ENCODE results near the gene NAV3. TPM values are rescaled to one million over a fixed set of nuclear protein-coding genes. Genes with fewer than 3 reads are reported as not detected.

The NAV3 gene
- total RNA-seq, 2 donors from 2014 or later, result not detected

- Mint-ChIP-seq H3K36me3 (ENCODE audit: insufficient read depth in 2 of 2) (no peaks in the 10 kb centered on the region), H3K4me3 (no peak overlapping the region), H3K4me1 (ENCODE audit: low read depth) (no peaks in the 10 kb centered on the region), H3K27ac (no peak overlapping the region), H3K27me3 (ENCODE audit: low read depth) (no peaks in the 10 kb centered on the region), H3K9me3 (peaks cover 0 to 3% of the 10 kb centered on the region in 2 donors)
- no peak for ATAC-seq (replicated peaks in 1 of 2)
- DNase-seq, result no peak
These were observed 355.0 kb downstream of the NAV3 start for GRCh38 chr12:78185651-78186050.

GRCh38 chr12:78186670-78187069, 356.0 kb downstream of the NAV3 start:
- Mint-ChIP-seq H3K27ac (no peak overlapping the region), H3K27me3 (ENCODE audit: low read depth) (no peaks in the 10 kb centered on the region), H3K36me3 (ENCODE audit: insufficient read depth in 2 of 2) (no peaks in the 10 kb centered on the region), H3K4me3 (no peak overlapping the region), H3K9me3 (peaks cover 0 to 3% of the 10 kb centered on the region in 2 donors), H3K4me1 (ENCODE audit: low read depth) (no peaks in the 10 kb centered on the region)
- no peak for ATAC-seq (replicated peaks in 1 of 2)
- DNase-seq, result no peak

- H3K27me3 Mint-ChIP-seq (ENCODE audit: low read depth), result no peaks in the 10 kb centered on the region
- no peaks in the 10 kb centered on the region for H3K4me1 Mint-ChIP-seq (ENCODE audit: low read depth)
- H3K27ac Mint-ChIP-seq, result no peak overlapping the region
- DNase-seq (no peak), ATAC-seq (replicated peaks in 1 of 2) (no peak)
- H3K9me3 Mint-ChIP-seq, result peaks cover 0 to 3% of the 10 kb centered on the region in 2 donors
- H3K4me3 Mint-ChIP-seq, result no peak overlapping the region
- H3K36me3 Mint-ChIP-seq (ENCODE audit: insufficient read depth in 2 of 2), result no peaks in the 10 kb centered on the region
These were observed 357.0 kb downstream of the NAV3 start for GRCh38 chr12:78187741-78188140.

- no peak for DNase-seq
- no peaks in the 10 kb centered on the region for H3K4me1 Mint-ChIP-seq (ENCODE audit: low read depth)
- ATAC-seq (replicated peaks in 1 of 2), result no peak
- no peaks in the 10 kb centered on the region for H3K36me3 Mint-ChIP-seq (ENCODE audit: insufficient read depth in 2 of 2)
- H3K27ac Mint-ChIP-seq, result no peak overlapping the region
- peaks cover 3 to 5% of the 10 kb centered on the region in 2 donors for H3K9me3 Mint-ChIP-seq
- H3K27me3 Mint-ChIP-seq (ENCODE audit: low read depth), result no peaks in the 10 kb centered on the region
- H3K4me3 Mint-ChIP-seq, result no peak overlapping the region
These were observed 359.0 kb downstream of the NAV3 start for GRCh38 chr12:78189656-78190055.

GRCh38 chr12:78191611-78192010, 360.9 kb downstream of the NAV3 start:
- no peak overlapping the region for H3K4me3 Mint-ChIP-seq
- no peaks in the 10 kb centered on the region for H3K36me3 Mint-ChIP-seq (ENCODE audit: insufficient read depth in 2 of 2)
- ATAC-seq (replicated peaks in 1 of 2), result no peak

GRCh38 chr12:78192979-78193378, 362.3 kb downstream of the NAV3 start:
- no peak overlapping the region for H3K27ac Mint-ChIP-seq
- DNase-seq (no peak), ATAC-seq (replicated peaks in 1 of 2) (no peak)
- no peaks in the 10 kb centered on the region for H3K36me3 Mint-ChIP-seq (ENCODE audit: insufficient read depth in 2 of 2)
- no peaks in the 10 kb centered on the region for H3K27me3 Mint-ChIP-seq (ENCODE audit: low read depth)
- no peak overlapping the region for H3K4me3 Mint-ChIP-seq
- H3K4me1 Mint-ChIP-seq (ENCODE audit: low read depth), result no peaks in the 10 kb centered on the region
- peaks cover 7 to 9% of the 10 kb centered on the region in 2 donors for H3K9me3 Mint-ChIP-seq

More at GRCh38 chr12:78191611-78192010, 360.9 kb downstream of the NAV3 start:
- Mint-ChIP-seq H3K27me3 (ENCODE audit: low read depth) (no peaks in the 10 kb centered on the region), H3K4me1 (ENCODE audit: low read depth) (no peaks in the 10 kb centered on the region), H3K9me3 (peaks cover 7 to 9% of the 10 kb centered on the region in 2 donors), H3K27ac (no peak overlapping the region)
- DNase-seq, result no peak

- no peak overlapping the region for H3K4me3 Mint-ChIP-seq
- no peak overlapping the region for H3K27ac Mint-ChIP-seq
- ATAC-seq (replicated peaks in 1 of 2) (no peak), DNase-seq (no peak)
- H3K4me1 Mint-ChIP-seq (ENCODE audit: low read depth), result no peaks in the 10 kb centered on the region
- no peaks in the 10 kb centered on the region for H3K36me3 Mint-ChIP-seq (ENCODE audit: insufficient read depth in 2 of 2)
- peaks cover 7 to 9% of the 10 kb centered on the region in 2 donors for H3K9me3 Mint-ChIP-seq
- no peaks in the 10 kb centered on the region for H3K27me3 Mint-ChIP-seq (ENCODE audit: low read depth)
These were observed 363.8 kb downstream of the NAV3 start for GRCh38 chr12:78194448-78194847.

- Mint-ChIP-seq H3K9me3 (peaks cover 5 to 8% of the 10 kb centered on the region in 2 donors), H3K4me3 (no peak overlapping the region), H3K36me3 (ENCODE audit: insufficient read depth in 2 of 2) (no peaks in the 10 kb centered on the region), H3K4me1 (ENCODE audit: low read depth) (no peaks in the 10 kb centered on the region), H3K27ac (no peak overlapping the region), H3K27me3 (ENCODE audit: low read depth) (no peaks in the 10 kb centered on the region)
- ATAC-seq (replicated peaks in 1 of 2) (no peak), DNase-seq (no peak)
These were observed 368.2 kb downstream of the NAV3 start for GRCh38 chr12:78198896-78199295.

GRCh38 chr12:78199926-78200325, 369.2 kb downstream of the NAV3 start:
- ATAC-seq (replicated peaks in 1 of 2) (no peak), DNase-seq (no peak)
- Mint-ChIP-seq H3K36me3 (ENCODE audit: insufficient read depth in 2 of 2) (no peaks in the 10 kb centered on the region), H3K27ac (no peak overlapping the region), H3K4me3 (no peak overlapping the region), H3K4me1 (ENCODE audit: low read depth) (no peaks in the 10 kb centered on the region), H3K9me3 (peaks cover 4% of the 10 kb centered on the region in 2 donors), H3K27me3 (ENCODE audit: low read depth) (no peaks in the 10 kb centered on the region)

GRCh38 chr12:78204926-78205325, 374.2 kb downstream of the NAV3 start:
- Mint-ChIP-seq H3K27me3 (ENCODE audit: low read depth) (no peaks in the 10 kb centered on the region), H3K36me3 (ENCODE audit: insufficient read depth in 2 of 2) (no peaks in the 10 kb centered on the region), H3K4me3 (no peak overlapping the region), H3K4me1 (ENCODE audit: low read depth) (no peaks in the 10 kb centered on the region), H3K27ac (no peak overlapping the region), H3K9me3 (peaks cover 5 to 6% of the 10 kb centered on the region in 2 donors)
- ATAC-seq (replicated peaks in 1 of 2), result no peak
- DNase-seq, result no peak

- no peaks in the 10 kb centered on the region for H3K4me1 Mint-ChIP-seq (ENCODE audit: low read depth)
- no peaks in the 10 kb centered on the region for H3K36me3 Mint-ChIP-seq (ENCODE audit: insufficient read depth in 2 of 2)
- no peak overlapping the region for H3K27ac Mint-ChIP-seq
- DNase-seq (no peak), ATAC-seq (replicated peaks in 1 of 2) (no peak)
- H3K27me3 Mint-ChIP-seq (ENCODE audit: low read depth), result no peaks in the 10 kb centered on the region
- H3K4me3 Mint-ChIP-seq, result no peak overlapping the region
- peaks cover 5 to 6% of the 10 kb centered on the region in 2 donors for H3K9me3 Mint-ChIP-seq
These were observed 377.4 kb downstream of the NAV3 start for GRCh38 chr12:78208092-78208491.

- no peaks in the 10 kb centered on the region for H3K36me3 Mint-ChIP-seq (ENCODE audit: insufficient read depth in 2 of 2)
- H3K27ac Mint-ChIP-seq, result no peak overlapping the region
- no peak for ATAC-seq (replicated peaks in 1 of 2)
- no peak overlapping the region for H3K4me3 Mint-ChIP-seq
- DNase-seq, result no peak
- no peaks in the 10 kb centered on the region for H3K27me3 Mint-ChIP-seq (ENCODE audit: low read depth)
- H3K9me3 Mint-ChIP-seq, result peaks cover 5 to 6% of the 10 kb centered on the region in 2 donors
- H3K4me1 Mint-ChIP-seq (ENCODE audit: low read depth), result no peaks in the 10 kb centered on the region
These were observed 379.3 kb downstream of the NAV3 start for GRCh38 chr12:78209846-78210505.

- DNase-seq (no peak), ATAC-seq (replicated peaks in 1 of 2) (no peak)
- Mint-ChIP-seq H3K9me3 (peaks cover 5 to 6% of the 10 kb centered on the region in 2 donors), H3K4me1 (ENCODE audit: low read depth) (no peaks in the 10 kb centered on the region), H3K27ac (no peak overlapping the region), H3K4me3 (no peak overlapping the region), H3K36me3 (ENCODE audit: insufficient read depth in 2 of 2) (no peaks in the 10 kb centered on the region), H3K27me3 (ENCODE audit: low read depth) (no peaks in the 10 kb centered on the region)
These were observed 379.8 kb downstream of the NAV3 start for GRCh38 chr12:78210506-78210860.

- H3K36me3 Mint-ChIP-seq (ENCODE audit: insufficient read depth in 2 of 2), result no peaks in the 10 kb centered on the region
- H3K4me3 Mint-ChIP-seq, result no peak overlapping the region
- no peaks in the 10 kb centered on the region for H3K4me1 Mint-ChIP-seq (ENCODE audit: low read depth)
- ATAC-seq (replicated peaks in 1 of 2) (no peak), DNase-seq (no peak)
- no peak overlapping the region for H3K27ac Mint-ChIP-seq
- H3K27me3 Mint-ChIP-seq (ENCODE audit: low read depth), result no peaks in the 10 kb centered on the region
- H3K9me3 Mint-ChIP-seq, result peaks cover 5 to 6% of the 10 kb centered on the region in 2 donors
These were observed 380.2 kb downstream of the NAV3 start for GRCh38 chr12:78210894-78211302.

Measured in activated T-cell treated with anti-CD3 and anti-CD28 coated beads, Interleukin-2, amount 50 U/mL, for 72 hours (primary cell).